Right lobe of liver (tissue), 4 donors: ENCODE results near the gene SSH2.

Source experiments
- POLR2A ChIP-seq: fragments of 450-650 bp; IDR thresholded peaks from one replicate; pipeline ENCODE4 v1.6.1; 2017; ENCODE audit warnings: antibody characterized with exemption, mild to moderate bottlenecking
- TF ChIP-seq, protein P1 (sequence below), 4 donors: fragments of 200-600 bp in 3 of 4; fragments of 450-650 bp in 1 of 4; IDR thresholded peaks; one replicate each; pipeline versions ENCODE4 v1.5.1 to v1.8.0; 2016 to 2022; ENCODE audit warnings: antibody characterized with exemption in 4 of 4, mild to moderate bottlenecking in 2 of 4
- donor health status: DM: no; HTN: no; CAD: no.
- donor health status: DM: no; HTN: no; CAD: no.
- donor health status: DM: no; HTN: yes; CAD: no.

DNA sequence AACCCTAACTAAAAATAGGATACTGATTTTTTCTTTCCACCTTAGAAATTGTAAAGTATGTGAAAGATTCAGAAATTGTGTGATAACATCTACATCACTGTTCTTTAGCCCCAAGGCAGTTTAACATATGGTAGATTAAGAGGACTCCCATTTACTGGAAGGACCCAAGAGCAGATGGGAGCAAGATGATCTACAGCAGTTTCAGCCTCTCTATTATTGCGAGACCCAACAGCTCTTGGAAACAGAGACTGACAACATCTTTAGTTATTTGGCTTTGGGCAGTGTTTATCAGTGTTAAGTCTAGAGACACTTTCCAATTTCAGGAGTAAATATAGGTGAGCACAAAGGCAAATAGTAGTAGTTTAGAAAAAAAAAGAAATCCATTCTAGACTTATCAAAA is 182.4 kb downstream of the SSH2 start:
- TF ChIP-seq, protein P1, sequence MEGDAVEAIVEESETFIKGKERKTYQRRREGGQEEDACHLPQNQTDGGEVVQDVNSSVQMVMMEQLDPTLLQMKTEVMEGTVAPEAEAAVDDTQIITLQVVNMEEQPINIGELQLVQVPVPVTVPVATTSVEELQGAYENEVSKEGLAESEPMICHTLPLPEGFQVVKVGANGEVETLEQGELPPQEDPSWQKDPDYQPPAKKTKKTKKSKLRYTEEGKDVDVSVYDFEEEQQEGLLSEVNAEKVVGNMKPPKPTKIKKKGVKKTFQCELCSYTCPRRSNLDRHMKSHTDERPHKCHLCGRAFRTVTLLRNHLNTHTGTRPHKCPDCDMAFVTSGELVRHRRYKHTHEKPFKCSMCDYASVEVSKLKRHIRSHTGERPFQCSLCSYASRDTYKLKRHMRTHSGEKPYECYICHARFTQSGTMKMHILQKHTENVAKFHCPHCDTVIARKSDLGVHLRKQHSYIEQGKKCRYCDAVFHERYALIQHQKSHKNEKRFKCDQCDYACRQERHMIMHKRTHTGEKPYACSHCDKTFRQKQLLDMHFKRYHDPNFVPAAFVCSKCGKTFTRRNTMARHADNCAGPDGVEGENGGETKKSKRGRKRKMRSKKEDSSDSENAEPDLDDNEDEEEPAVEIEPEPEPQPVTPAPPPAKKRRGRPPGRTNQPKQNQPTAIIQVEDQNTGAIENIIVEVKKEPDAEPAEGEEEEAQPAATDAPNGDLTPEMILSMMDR (IDR thresholded peaks at IDR 0.05), result no peak
- TF ChIP-seq POLR2A, result no peak
